Ovary (tissue), 3 donors: Measurements from ENCODE around the gene MITF.

Experiments used
- CTCF ChIP-seq, 3 donors: fragments of 450-650 bp in 2 of 3; fragments of 200-600 bp in 1 of 3; IDR thresholded peaks; one replicate each; pipeline versions ENCODE4 v1.5.1 to v1.8.0; 2016 to 2022; ENCODE audit warnings: antibody characterized with exemption in 3 of 3, mild to moderate bottlenecking in 1 of 3
- POLR2A ChIP-seq: fragments of 450-650 bp; IDR thresholded peaks from one replicate; pipeline ENCODE4 v1.6.1; 2017; ENCODE audit warnings: antibody characterized with exemption, mild to moderate bottlenecking, moderate library complexity
- donor health status: DM: no; HTN: no; CAD: no.

- TF ChIP-seq CTCF (IDR thresholded peaks at IDR 0.05), result no peak
- TF ChIP-seq POLR2A, result no peak
Measured at GRCh38 chr3:69997631-69998307, 258.5 kb downstream of the MITF start.
